GM13976 (cell line): Measurements from ENCODE around the gene RNASEH2A.
"Not testable (repeated sequence)": the region's sequence is repeated elsewhere in the genome, so short reads cannot be mapped to it uniquely, and the experiment has no call there.

ENCODE experiments used
- DNase-seq: peaks from one replicate; pipeline ENCODE4 v3.0.0; 2012; ENCODE audit warnings: low spot score
- CTCF ChIP-seq: IDR thresholded peaks from 2 replicates; pipeline ENCODE4 v1.5.1; 2012; ENCODE audit warnings: borderline replicate concordance, mild to moderate bottlenecking; ENCODE audit not compliant: insufficient read depth; ENCODE audit errors: extremely low read depth, missing control alignments, control extremely low read depth
- in situ Hi-C: fragments of 300-500 bp; cut with MboI; formaldehyde crosslinking; loops from one replicate; pipeline ENCODE4 v1.12.0; 2022; ENCODE audit warnings: low sequenced_read_pairs, mixed read lengths, inconsistent platforms; ENCODE audit not compliant: unreplicated experiment

Gene RNASEH2A

GRCh38 chr19:12838886-12839756 lies 32.7 kb downstream of the RNASEH2A start:
- no peak for DNase-seq
- in situ Hi-C loops, result no loop called here
- no peak for TF ChIP-seq CTCF

GRCh38 chr19:12840091-12841079 lies 34.0 kb downstream of the RNASEH2A start:
- in situ Hi-C loops, result no loop called here
- DNase-seq, result peak; percentile 76
- TF ChIP-seq CTCF, result no peak

- DNase-seq, result no peak
- in situ Hi-C loops, result no loop called here
- TF ChIP-seq CTCF, result no peak
Measured at GRCh38 chr19:12841094-12841493, 34.7 kb downstream of the RNASEH2A start.

GRCh38 chr19:12842511-12842910 lies 36.1 kb downstream of the RNASEH2A start:
- DNase-seq, result no peak
- in situ Hi-C loops, result no loop called here
- no peak for TF ChIP-seq CTCF

GRCh38 chr19:12843328-12843727 lies 36.9 kb downstream of the RNASEH2A start:
- in situ Hi-C loops, result no loop called here
- TF ChIP-seq CTCF, result no peak
- no peak for DNase-seq

- TF ChIP-seq CTCF, result no peak
- DNase-seq, result no peak
- in situ Hi-C loops, result no loop called here
Measured at GRCh38 chr19:12843999-12844732, 37.8 kb downstream of the RNASEH2A start.

GRCh38 chr19:12846613-12847012 lies 40.2 kb downstream of the RNASEH2A start:
- in situ Hi-C loops, DNase-seq: not testable (repeated sequence)
